Esophagus mucosa (tissue), 1 donor: ENCODE measurements around the gene GUCA1A. TPM values are rescaled to one million over a fixed set of nuclear protein-coding genes. Genes with fewer than 3 reads are reported as not detected.
"Not testable (repeated sequence)": the region's sequence is repeated elsewhere in the genome, so short reads cannot be mapped to it uniquely, and the experiment has no call there.

Source experiments
- ATAC-seq: fragments of 200-7000 bp; cut with Tn5 transposase; one replicate; pipeline ENCODE4 v1.9.1; 2020
- total RNA-seq: library from RNA; stranded (reverse); gene quantifications from one replicate; pipeline ENCODE4 v1.2.4, GENCODE V29; 2023
- donor health status: DM: yes; HTN: yes; CAD: no.

The GUCA1A gene
- total RNA-seq, 1 donor from 2014 or later = not detected

- no peak for ATAC-seq
Measured at GRCh38 chr6:42177514-42178364, 4.6 kb downstream of the GUCA1A start.

- no peak for ATAC-seq
Measured at GRCh38 chr6:42179261-42179944, 6.2 kb downstream of the GUCA1A start.

- no peak for ATAC-seq
Measured at GRCh38 chr6:42179945-42180313, 6.8 kb downstream of the GUCA1A start.

- no peak for ATAC-seq
Measured at GRCh38 chr6:42182101-42182500, 8.9 kb downstream of the GUCA1A start.

- no peak for ATAC-seq
Measured at GRCh38 chr6:42184475-42184874, 11.3 kb downstream of the GUCA1A start.

- ATAC-seq = no peak
Measured at GRCh38 chr6:42185597-42185996, 12.4 kb downstream of the GUCA1A start.

GRCh38 chr6:42188406-42188805 lies 15.2 kb downstream of the GUCA1A start:
- no peak for ATAC-seq

- ATAC-seq = no peak
Measured at GRCh38 chr6:42190554-42191183, 17.5 kb downstream of the GUCA1A start.

GRCh38 chr6:42192385-42192784 lies 19.2 kb downstream of the GUCA1A start:
- ATAC-seq = peak; percentile 30

GRCh38 chr6:42193491-42193894 lies 20.3 kb downstream of the GUCA1A start:
- ATAC-seq = peak; percentile 86

GRCh38 chr6:42194056-42194455 lies 20.9 kb downstream of the GUCA1A start:
- ATAC-seq = no peak

- ATAC-seq = no peak
Measured at GRCh38 chr6:42195415-42195814, 22.3 kb downstream of the GUCA1A start.

GRCh38 chr6:42197555-42198362 lies 24.6 kb downstream of the GUCA1A start:
- ATAC-seq = peak; percentile 14

GRCh38 chr6:42199106-42199981 lies 26.2 kb downstream of the GUCA1A start:
- peak; percentile 22 for ATAC-seq

GRCh38 chr6:42200035-42200434 lies 26.9 kb downstream of the GUCA1A start:
- ATAC-seq = peak; percentile 31

GRCh38 chr6:42201382-42201781 lies 28.2 kb downstream of the GUCA1A start:
- ATAC-seq = no peak

GRCh38 chr6:42202131-42202915 lies 29.2 kb downstream of the GUCA1A start:
- not testable (repeated sequence) for ATAC-seq

GRCh38 chr6:42203183-42203582 lies 30.0 kb downstream of the GUCA1A start:
- no peak for ATAC-seq

GRCh38 chr6:42204768-42205282 lies 31.7 kb downstream of the GUCA1A start:
- ATAC-seq = no peak

GRCh38 chr6:42207559-42207958 lies 34.4 kb downstream of the GUCA1A start:
- ATAC-seq = not testable (repeated sequence)
